GM12878 (cell line): Measurements from ENCODE around the gene SCTR. TPM values are rescaled to one million over a fixed set of nuclear protein-coding genes. Genes with fewer than 3 reads are reported as not detected.

Source experiments
- ATAC-seq: fragments of 200-7000 bp; cut with Tn5 transposase; 3 replicates; pipeline ENCODE4 v1.9.1; 2020; ENCODE audit warnings: mild to moderate bottlenecking, moderate library complexity
- BruUV-seq: library from RNA; stranded (reverse); fragments of 400-500 nt; replicated peaks from 2 replicates; lab custom pipeline; 2021; lab: Mats Ljungman, UMichigan
- CTCF ChIA-PET: fragments of 300-600 bp; sonication (Branson Sonifier 250); formaldehyde crosslinking; extraction: SDS; loops from one replicate; lab custom pipeline; 2021; ENCODE audit warnings: inconsistent platforms; lab: Yijun Ruan, JAX
- POLR2A ChIA-PET: fragments of 350-600 bp; formaldehyde crosslinking; extraction: SDS; loops from one replicate; lab custom pipeline; 2021; ENCODE audit warnings: inconsistent platforms; lab: Charles Lee
- RAD21 ChIA-PET: fragments of 300-600 bp; sonication (Branson Sonifier 250); formaldehyde crosslinking; loops from one replicate; lab custom pipeline; 2023; ENCODE audit warnings: antibody characterized with exemption; ENCODE audit not compliant: unreplicated experiment; lab: Charles Lee
- SMC1A ChIA-PET: fragments of 300-600 bp; sonication (Branson Sonifier 250); formaldehyde crosslinking; loops from one replicate; lab custom pipeline; 2023; ENCODE audit not compliant: unreplicated experiment, uncharacterized antibody; lab: Charles Lee
- DNase-seq: peaks from one replicate; pipeline ENCODE4 v3.0.0-alpha.2; 2011; ENCODE audit warnings: low read depth, low spot score
- FAIRE-seq: peaks from 3 replicates; lab custom pipeline; 2011; peaks lifted over from hg19 to GRCh38; lab: Jason Lieb, UNC
- H2AFZ ChIP-seq: 2 replicates; pipeline ENCODE4 v1.6.0; 2011; ENCODE audit warnings: low read depth, low read length, control low read depth; ENCODE audit not compliant: control insufficient read depth
- H3K27ac ChIP-seq: 2 replicates; pipeline ENCODE4 v1.5.1; 2011; ENCODE audit warnings: control low read depth; ENCODE audit not compliant: control insufficient read depth, insufficient read depth
- H3K27me3 ChIP-seq, 2 experiments: replicated peaks in 1 of 2; 2 replicates each; pipeline versions ENCODE4 v1.6.0 to v1.6.1; 2011; ENCODE audit warnings: low read length in 1 of 2; ENCODE audit not compliant: control insufficient read depth in 2 of 2, insufficient read depth in 2 of 2
- H3K36me3 ChIP-seq, 2 experiments: 2 replicates each; pipeline ENCODE4 v1.5.1; 2011; ENCODE audit warnings: low read length in 1 of 2; ENCODE audit not compliant: control insufficient read depth in 2 of 2, insufficient read depth in 2 of 2
- H3K4me1 ChIP-seq: 2 replicates; pipeline ENCODE4 v1.6.1; 2011; ENCODE audit warnings: mild to moderate bottlenecking, low read length, moderate library complexity, mixed read lengths; ENCODE audit not compliant: control insufficient read depth, insufficient read depth
- H3K4me2 ChIP-seq: 2 replicates; pipeline ENCODE4 v1.6.0; 2011; ENCODE audit warnings: control low read depth; ENCODE audit not compliant: control insufficient read depth, insufficient read depth
- H3K4me3 ChIP-seq: fragments of 200-600 bp; sonication (generic); 2 replicates; pipeline ENCODE4 v1.5.1; 2016
- H3K79me2 ChIP-seq: 2 replicates; pipeline ENCODE4 v1.6.0; 2011; ENCODE audit warnings: low read length; ENCODE audit not compliant: control insufficient read depth, insufficient read depth
- H3K9ac ChIP-seq: 2 replicates; pipeline ENCODE4 v1.8.0; 2011; ENCODE audit warnings: low read length, control low read depth, mixed read lengths; ENCODE audit not compliant: control insufficient read depth, insufficient read depth
- H3K9me3 ChIP-seq: replicated peaks from 3 replicates; pipeline ENCODE4 v1.5.1; 2011; ENCODE audit warnings: mild to moderate bottlenecking, low read length; ENCODE audit not compliant: control insufficient read depth, insufficient read depth
- H4K20me1 ChIP-seq: 2 replicates; pipeline ENCODE4 v1.6.0; 2011; ENCODE audit not compliant: control insufficient read depth, insufficient read depth
- BMI1 ChIP-seq: fragments of 450-650 bp; IDR thresholded peaks from 2 replicates; pipeline ENCODE4 v1.6.1; 2016; ENCODE audit warnings: mild to moderate bottlenecking, moderate library complexity, borderline replicate concordance
- E2F8 ChIP-seq: fragments of 450-650 bp; IDR thresholded peaks from 2 replicates; pipeline ENCODE4 v1.6.1; 2018; ENCODE audit warnings: mild to moderate bottlenecking, low read depth, moderate library complexity; ENCODE audit not compliant: partially characterized antibody
- KAT2A ChIP-seq: conservative IDR thresholded peaks from 2 replicates; pipeline ENCODE4 v1.6.1; 2011; ENCODE audit warnings: low read depth, low read length; ENCODE audit not compliant: control insufficient read depth
- MEF2A ChIP-seq: IDR thresholded peaks from 2 replicates; pipeline ENCODE4 v1.6.1; 2011; ENCODE audit warnings: low read depth, mild to moderate bottlenecking, low read length, moderate library complexity; ENCODE audit not compliant: insufficient read depth
- NR2F1 ChIP-seq: fragments of 450-650 bp; conservative IDR thresholded peaks from 2 replicates; pipeline ENCODE4 v1.6.1; 2017; ENCODE audit warnings: mild to moderate bottlenecking
- RAD51 ChIP-seq: fragments of 450-650 bp; IDR thresholded peaks from 2 replicates; pipeline ENCODE4 v1.6.1; 2016; ENCODE audit warnings: moderate library complexity, mild to moderate bottlenecking, inconsistent platforms
- SMAD5 ChIP-seq: IDR thresholded peaks from 2 replicates; pipeline ENCODE4 v1.6.1; 2016; ENCODE audit warnings: antibody characterized with exemption, low read depth
- STAT1 ChIP-seq: fragments of 450-650 bp; conservative IDR thresholded peaks from 2 replicates; pipeline ENCODE4 v1.6.1; 2014; ENCODE audit warnings: antibody characterized with exemption, mild to moderate bottlenecking
- TCF12 ChIP-seq: IDR thresholded peaks from 2 replicates; pipeline ENCODE4 v1.6.1; 2011; ENCODE audit warnings: low read depth, mild to moderate bottlenecking, low read length
- ZNF217 ChIP-seq: fragments of 450-650 bp; IDR thresholded peaks from 2 replicates; pipeline ENCODE4 v1.6.1; 2017; ENCODE audit warnings: antibody characterized with exemption, mild to moderate bottlenecking
- WGBS: methylation state at CpG from one replicate; pipeline ENCODE4 v1.1.6; 2016; ENCODE audit warnings: low lambda C conversion rate; ENCODE audit not compliant: insufficient replicate concordance, insufficient coverage; ENCODE audit errors: missing lambda C conversion rate; 5-methylcytosine and 5-hydroxymethylcytosine counted together
- in situ Hi-C: fragments of 300-500 bp; cut with MboI; formaldehyde crosslinking; loops from 9 replicates; pipeline ENCODE4 v1.14.3; 2018; ENCODE audit warnings: mixed read lengths
- intact Hi-C: fragments of 100-400 bp; cut with micrococcal nuclease; formaldehyde crosslinking; loops from one replicate; pipeline ENCODE4 v1.14.2; 2022; ENCODE audit not compliant: unreplicated experiment
- polyA plus RNA-seq, 11 experiments: library from polyadenylated mRNA; depleted of rRNA in 4 of 11; unstranded in 6 of 11; stranded (reverse) in 5 of 11; fragments of >200 nt; fragmentation: Nextera tagmentation in 4 of 11; fragmentation: Illumina TruSeq in 1 of 11; extraction: Ambion mirVana in 4 of 11; extraction: Trizol in 1 of 11; gene quantifications; 1 replicate in 1 of 11; 2 replicates in 10 of 11; pipeline versions ENCODE4 v1.2.1 to v1.2.3, GENCODE V29; 2011 to 2016; ENCODE audit warnings: inconsistent platforms in 2 of 11, missing spikeins in 2 of 11, low read depth in 1 of 11
- total RNA-seq, 4 experiments: library from RNA; depleted of rRNA in 3 of 4; stranded (reverse); fragments of >200 nt in 3 of 4; fragmentation: Illumina TruSeq in 1 of 4; extraction: Trizol in 1 of 4; gene quantifications; 2 replicates each; pipeline versions ENCODE4 v1.2.1 to v1.2.3, GENCODE V29; 2013 to 2021

SCTR gene
- total and polyA plus RNA-seq, 10 of the 15 experiments (the other 5 are each of a cell fraction or from before 2014, with no cell fraction given) = 0.26 TPM; not detected in 9

- WGBS = 0% methylated on average over 1 of the region's 1 CpG
- Histone ChIP-seq H3K36me3 (no peaks in the 10 kb centered on the region), H3K79me2 (no peaks in the 10 kb centered on the region), H3K27ac (no peak overlapping the region), H3K9ac (no peak overlapping the region), H3K4me3 (no peak overlapping the region), H3K27me3 (0 out of 4 replicates have a peak, but pooled peaks cover 0 to under 1% of the 10 kb centered on the region in 2 experiments), H3K4me2 (no peak overlapping the region), H4K20me1 (no peaks in the 10 kb centered on the region), H3K9me3 (no peaks in the 10 kb centered on the region; the same call in 2 of the 3 replicates), H3K4me1 (no peaks in the 10 kb centered on the region), H2AFZ (no peak overlapping the region)
- CTCF ChIA-PET = interaction anchor here (1.3 to 3.5 kb wide), 5 partner anchors 15 to 287 kb away, joined by 3 to 31 read pairs (median 4); no protein-coding TSS in a partner anchor
- BruUV-seq = no TSS peak
- no peak for ATAC-seq
- POLR2A ChIA-PET = no interaction called here
- SMC1A ChIA-PET = interaction anchor here (0.9 to 4.5 kb wide), 10 partner anchors 10 to 68 kb away, joined by 3 to 23 read pairs (median 3); partner anchors contain the start of gene TMEM37
- RAD21 ChIA-PET = interaction anchor here (1.6 to 2.0 kb wide), 3 partner anchors 16 to 62 kb away, joined by 8 to 13 read pairs (median 9); partner anchors contain the start of gene TMEM37
- FAIRE-seq = no peak
- in situ Hi-C loops = no loop called here
- intact Hi-C loops = no loop called here
- DNase-seq = no peak
- TF ChIP-seq RAD51 (no peak), NR2F1 (no peak), TCF12 (no peak), SMAD5 (no peak), BMI1 (no peak), E2F8 (no peak), STAT1 (no peak), MEF2A (no peak), ZNF217 (no peak), KAT2A (no peak)
Measured at GRCh38 chr2:119415630-119416029, 108.7 kb downstream of the SCTR start.
